ENCODE measurements around the gene ARAP3.

Gene ARAP3

DNA sequence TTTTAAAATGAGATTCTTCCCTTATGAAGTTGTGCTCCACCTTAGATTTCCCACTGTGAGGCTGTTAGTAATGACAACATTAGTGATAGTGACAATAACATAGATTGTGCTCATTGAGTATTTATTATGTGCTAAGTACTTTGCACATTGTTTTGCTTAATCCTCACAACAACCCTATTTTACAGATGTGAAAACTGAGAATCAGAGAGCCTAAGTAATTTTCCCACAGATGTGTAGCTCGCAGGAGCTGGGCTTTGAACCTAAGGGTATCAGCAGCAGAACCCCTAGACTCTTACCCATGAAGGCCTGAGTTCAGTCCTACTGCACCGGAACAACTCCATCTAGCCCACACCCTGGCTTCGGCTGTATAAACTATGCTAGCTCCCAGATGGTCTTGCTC, 15.6 kb upstream of the ARAP3 start:
- no peak for DNase-seq (ENCODE audit: low read depth)

DNA sequence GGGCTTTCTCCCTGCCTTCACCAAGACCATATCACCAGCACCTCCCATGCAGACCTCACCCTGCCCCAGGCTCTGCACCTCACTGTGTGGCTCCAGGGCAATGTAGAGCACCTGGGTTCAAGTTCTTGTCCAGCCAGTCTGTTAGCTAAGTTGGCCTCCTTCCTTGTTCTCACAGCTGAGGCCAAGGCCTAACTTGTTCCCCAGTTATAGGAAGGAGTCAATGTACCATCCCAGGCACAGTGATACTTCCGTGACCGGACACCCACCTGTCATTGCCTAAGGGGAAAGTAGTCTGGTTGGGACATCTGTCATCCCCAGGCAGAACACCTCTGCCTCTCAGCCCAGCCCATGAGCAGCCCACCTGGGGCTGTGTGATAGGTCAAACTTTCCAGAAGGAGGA, 14.4 kb upstream of the ARAP3 start:
- DNase-seq (ENCODE audit: low read depth): no peak

DNA sequence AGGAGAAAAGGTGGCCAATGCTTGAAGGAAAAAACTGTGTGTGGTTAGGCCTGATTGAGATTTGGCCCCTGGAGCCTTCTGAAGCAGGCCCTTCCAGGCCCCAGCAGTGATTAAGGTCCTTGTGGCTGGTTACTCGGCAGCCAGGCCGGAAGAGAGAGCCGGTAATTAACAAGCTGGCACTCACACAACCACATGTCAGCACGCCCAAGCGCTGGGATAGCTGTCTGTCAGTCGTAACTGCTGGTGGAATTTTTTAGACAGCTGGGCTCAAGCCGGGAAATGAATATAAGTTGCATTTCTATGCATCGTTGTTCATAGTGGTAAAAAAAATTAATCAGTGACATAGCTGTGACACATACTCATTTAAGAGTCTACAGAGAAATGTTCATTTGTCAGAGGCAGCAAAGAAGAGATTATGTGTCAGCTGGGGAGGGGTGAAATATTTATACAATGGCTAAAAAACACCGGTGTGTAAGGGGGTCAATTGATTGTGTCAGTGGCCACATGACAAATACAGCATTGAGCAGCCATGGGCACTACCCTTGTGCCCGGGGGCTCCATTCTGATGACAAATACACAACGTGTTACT, 13.7 kb upstream of the ARAP3 start:
- no peak for DNase-seq (ENCODE audit: low read depth)

DNA sequence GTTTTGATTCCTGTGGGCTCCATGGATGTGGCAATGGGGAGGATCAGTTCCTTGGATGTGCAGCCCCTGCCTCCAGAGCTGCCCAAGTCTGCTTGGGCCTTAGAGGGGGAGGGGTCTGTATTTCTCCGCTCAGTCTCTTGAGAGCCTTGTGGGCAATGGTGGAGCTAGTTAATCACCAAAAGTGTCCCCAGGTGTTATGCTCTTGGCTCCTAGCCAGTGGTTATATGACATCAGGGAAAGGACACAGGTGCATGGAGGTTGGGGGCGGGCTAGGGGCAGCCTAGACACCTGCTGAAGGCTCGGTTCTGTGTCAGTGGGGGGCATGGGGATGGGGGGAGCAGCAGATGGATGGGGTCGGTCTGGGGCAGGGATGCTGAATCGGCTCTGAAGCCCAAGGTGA, 12.4 kb upstream of the ARAP3 start:
- no peak for DNase-seq (ENCODE audit: low read depth)

DNA sequence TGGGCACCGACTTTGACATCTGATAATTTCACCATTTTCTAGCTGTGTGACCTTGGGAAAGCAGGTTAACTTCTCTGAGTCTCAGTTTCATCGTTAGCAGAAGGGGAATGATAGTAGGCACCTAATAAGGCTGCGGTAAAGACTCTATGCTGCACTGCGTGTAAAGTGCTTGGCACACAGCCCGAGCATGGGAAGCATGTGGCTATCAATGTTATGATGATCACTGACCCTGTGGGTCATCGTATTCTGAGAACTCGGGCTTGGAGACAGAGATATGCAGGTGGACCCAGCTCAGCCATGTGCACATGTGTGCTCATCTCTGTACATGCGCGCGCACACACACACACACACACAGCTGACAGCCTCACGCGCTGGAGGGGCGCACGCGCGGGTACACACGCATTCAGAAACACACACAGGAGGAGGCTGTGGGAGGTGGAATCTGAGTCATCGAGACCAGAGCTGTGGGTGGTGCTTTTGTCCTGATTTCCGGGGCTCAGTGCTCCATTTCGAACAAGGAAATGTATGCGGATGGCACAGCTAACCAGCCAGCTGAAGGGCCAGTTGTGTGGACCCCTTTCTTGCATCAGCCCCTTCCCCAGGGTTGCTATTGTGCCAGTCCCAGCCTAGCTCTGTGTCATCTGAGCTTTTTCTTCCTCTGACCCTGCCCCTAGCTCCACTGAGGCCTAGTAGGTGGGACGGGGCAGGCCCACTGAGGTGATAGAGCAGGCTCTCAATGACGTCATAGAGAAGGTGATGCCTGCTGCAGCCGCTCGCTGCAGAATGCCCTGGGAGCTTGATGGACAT, 11.1 kb upstream of the ARAP3 start:
- DNase-seq (ENCODE audit: low read depth): no peak

DNA sequence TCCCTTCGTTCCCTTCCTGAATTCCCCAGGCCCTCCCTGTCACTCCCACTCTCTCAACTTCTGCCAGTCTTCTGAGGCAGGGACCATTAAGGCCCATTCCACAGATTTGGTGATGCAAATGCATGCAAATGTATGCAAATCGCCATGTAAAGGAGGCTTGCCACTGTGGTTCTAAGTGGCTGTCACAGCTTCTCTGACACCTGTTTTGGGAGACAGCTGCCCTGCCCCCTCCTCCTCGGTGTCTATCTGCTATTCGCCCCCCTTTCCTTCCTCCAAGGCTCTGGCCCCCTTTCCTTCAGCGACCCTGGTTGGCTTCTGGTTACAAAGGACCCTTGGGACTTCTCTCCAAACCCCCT, 10.5 kb upstream of the ARAP3 start:
- no peak for DNase-seq (ENCODE audit: low read depth)

DNA sequence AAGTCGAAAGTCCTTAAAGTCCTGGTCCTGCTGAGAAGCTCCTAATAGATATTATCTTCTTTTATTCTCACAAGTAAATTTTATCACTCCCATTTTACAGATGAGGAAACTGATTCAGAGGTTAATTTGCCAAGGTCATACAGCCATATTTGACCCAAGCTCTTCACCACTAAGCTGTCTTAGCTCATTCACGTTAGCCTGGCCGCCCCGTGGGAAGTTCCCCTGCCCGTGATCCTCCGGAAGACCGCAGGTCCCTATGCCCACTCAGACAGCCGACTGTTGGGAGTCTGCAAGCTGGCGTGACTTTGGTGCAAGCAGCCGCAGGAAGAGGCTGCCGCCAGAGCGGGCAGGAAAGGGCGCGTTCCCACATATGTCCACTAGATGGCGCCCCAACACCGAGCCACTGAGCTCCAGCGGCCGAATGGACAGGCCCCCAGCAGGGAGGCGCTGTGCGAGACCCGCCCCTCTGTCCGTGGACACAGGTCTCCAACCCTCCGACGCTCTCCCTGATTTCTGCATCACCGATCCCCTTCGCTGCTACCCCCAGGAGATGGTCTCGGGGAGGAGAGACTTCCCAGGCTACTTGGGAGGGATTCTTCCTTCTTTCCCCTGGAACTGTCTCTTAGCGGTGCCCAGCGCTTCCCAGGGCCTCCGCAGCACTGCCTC, 10.0 kb upstream of the ARAP3 start:
- no peak for DNase-seq (ENCODE audit: low read depth)

DNA sequence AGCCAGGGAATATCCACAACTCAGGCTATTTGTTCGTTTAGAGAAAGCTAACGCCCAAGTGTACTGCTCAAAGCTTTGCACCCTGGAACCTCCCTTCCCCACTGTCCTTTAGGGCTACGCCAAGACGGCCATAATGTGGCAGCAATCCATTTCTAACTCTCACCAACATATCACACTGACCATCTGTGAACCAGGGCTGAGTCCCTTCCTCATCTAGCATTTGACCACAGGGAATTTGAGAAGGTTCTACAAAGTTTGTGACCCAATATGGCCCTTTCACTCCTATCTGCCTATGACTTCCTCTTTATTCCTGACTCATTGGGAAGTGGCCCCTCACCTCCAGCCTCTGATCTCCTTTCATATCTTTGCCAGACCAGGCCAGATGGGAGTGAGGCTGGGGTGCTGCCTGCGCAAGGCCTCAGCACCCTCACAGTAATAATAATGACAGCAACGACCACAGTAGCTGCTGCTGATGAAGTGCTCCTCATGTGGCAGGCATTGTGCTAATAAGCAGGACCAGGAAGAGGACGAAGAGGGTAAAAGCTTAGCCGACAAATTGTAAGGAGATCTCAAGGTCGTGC, 9.3 kb upstream of the ARAP3 start:
- no peak for DNase-seq (ENCODE audit: low read depth)

DNA sequence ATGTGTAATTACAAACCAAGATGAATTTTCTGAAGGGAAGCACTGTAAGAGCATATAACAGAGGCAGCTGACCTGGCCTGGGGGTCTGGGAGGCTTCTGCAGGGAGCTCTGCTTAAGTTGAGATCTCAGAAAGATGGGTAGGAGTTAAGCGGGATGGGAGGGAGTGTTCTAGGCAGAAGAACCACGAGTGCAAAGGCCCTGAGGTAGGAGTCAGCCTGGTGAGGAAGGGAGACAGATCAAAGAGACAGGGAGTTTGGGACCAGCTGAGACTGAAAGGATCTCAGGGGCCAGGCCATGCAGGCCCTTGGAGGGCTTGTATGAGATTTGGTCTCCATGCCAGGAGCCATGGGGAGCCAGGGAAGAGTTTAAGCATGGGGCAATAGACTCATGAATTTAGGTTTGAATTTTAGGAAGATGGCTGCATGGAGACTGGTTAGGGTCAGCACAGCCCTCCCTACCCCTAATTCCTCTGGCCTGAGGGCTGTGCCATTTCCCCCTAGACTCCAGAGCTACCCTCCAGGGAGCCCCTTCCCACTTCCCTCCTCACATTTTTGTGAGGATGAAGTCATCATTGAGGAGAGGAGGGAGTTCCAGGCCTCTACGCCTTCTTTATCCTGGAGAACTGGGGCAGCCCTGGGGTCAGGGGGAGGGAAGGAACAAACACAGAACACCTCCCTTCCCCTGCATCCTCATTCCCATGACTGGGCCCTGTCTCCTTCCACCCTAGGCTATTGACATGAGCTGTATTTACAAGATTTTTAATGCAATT, 4.8 kb upstream of the ARAP3 start:
- no peak for DNase-seq (ENCODE audit: low read depth)

DNA sequence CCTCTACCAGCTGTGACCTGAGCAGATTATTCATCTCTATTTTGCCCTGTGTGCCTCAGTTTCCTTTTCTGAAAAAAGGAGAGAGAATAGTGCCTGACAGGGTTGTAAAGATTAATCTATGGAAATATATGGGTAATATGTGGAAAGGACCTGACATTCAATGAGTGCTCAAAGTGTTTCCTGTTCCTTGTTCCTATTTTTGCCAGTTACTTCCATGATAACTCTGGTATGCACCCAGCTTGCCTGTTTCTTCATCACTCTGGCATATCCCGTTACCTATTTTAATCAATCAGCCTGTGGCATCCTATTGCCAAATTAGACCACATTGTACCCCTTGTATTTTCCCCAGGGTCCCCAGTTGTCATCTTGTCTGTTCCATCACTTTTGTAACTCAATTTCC, 3.6 kb upstream of the ARAP3 start:
- no peak for DNase-seq (ENCODE audit: low read depth)

DNA sequence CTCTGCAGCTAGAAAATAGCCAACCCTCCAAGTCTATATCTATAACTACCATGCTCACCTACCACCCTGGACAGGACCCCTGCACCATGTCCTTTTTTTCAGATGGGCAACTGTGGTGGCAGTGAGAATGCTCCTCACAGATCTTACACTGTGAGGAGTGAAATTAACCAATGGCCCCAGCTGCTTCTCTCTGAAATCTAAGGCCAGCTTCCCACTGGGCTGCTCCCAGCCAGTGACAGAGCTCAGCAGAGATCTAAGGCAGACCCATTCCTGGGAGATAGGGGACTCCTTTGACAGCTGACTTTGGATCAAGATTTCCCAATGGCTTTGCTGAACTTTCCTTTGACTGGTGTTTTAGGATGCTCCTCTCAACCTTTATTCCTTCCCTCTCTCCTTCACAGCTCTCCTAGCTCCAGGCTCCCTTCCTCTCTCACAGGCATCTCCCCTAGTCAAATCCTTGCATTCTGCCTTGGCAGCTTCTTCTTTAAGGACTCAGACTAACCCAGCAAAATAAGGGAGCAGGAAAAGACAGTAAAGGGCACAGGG, 1.6 kb upstream of the ARAP3 start:
- DNase-seq (ENCODE audit: low read depth): no peak

DNA sequence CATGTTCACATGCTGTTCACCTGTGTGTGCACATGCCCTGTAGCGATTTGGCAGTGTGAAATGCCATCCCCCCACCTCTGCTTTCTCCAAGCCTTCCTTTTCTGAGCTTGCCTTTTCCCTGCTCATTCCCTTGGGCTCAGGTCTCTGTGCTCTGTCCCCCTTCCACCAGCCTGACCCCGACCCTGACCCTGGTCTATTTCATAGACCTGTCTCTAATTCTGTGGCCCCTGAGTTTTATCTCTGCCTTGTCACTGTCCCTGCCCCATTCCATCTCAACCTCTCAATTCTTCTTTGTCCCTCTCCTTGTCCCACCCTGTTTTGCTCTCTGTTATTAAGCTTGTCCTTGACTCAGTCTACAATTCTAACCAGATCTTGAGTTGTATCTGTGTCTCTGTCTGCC, 735 bp downstream of the ARAP3 start:
- no peak for DNase-seq (ENCODE audit: low read depth)

DNA sequence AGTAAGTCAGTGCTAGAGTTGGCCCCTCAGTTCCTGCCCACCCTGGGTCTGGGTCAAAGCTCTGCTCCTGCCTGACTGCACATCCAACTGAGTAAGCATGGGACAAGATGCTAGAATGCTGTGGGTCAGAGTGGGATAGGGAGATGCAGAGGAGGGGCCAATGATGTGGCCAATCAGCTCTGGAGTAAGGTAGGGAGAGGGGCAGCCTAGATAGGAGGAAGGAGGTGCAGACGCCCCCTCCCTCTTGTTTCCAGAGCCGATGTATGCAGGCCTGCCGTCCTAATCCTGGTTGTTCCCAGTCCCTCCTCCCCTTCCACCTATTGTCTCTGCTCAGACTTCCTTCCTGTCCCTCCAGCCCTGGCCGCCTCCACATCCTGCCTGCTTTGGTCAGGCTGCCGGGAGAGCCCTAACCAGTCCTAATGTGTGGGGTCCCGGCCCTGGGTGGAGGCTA, 1.3 kb downstream of the ARAP3 start:
- no peak for DNase-seq (ENCODE audit: low read depth)

DNA sequence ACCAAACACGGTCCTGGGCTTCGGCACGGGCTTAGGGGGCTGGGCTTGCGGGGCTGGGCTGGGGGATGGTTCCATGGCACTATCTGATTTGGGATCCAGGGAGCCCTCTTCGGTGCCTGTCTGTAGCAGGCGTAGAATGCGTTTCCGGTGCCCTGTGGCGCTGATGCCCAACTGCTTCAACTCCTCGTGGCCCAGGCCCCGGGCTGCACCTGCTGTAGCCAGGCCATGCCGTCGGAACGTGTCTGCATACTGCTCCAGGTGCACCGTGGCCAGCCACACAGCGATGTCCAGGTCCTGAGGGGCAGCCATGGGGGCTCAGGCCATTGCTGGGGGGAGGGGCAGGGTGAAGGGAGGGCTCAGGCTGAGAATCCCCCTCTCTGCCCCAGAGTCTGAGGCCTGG, 1.9 kb downstream of the ARAP3 start:
- no peak for DNase-seq (ENCODE audit: low read depth)

DNA sequence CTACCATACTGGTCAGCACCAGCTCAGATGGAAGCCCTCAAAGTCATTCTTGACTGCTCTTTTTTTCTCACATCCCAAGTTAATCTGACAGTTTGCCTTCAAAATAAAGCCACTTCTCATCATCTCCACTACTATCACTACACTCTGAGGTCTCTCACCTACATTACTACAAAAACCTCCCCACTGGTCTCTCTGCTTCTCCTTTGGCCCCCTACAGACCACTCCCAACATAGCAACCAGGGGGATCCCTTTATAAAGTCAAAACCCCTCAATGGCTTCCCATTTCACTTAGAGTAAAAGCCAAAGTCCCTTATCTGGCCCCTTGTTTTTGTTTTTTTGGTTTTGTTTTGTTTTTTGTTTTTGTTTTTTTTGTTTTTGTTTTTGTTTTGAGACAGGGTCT, 4.6 kb downstream of the ARAP3 start:
- DNase-seq (ENCODE audit: low read depth): no peak

DNA sequence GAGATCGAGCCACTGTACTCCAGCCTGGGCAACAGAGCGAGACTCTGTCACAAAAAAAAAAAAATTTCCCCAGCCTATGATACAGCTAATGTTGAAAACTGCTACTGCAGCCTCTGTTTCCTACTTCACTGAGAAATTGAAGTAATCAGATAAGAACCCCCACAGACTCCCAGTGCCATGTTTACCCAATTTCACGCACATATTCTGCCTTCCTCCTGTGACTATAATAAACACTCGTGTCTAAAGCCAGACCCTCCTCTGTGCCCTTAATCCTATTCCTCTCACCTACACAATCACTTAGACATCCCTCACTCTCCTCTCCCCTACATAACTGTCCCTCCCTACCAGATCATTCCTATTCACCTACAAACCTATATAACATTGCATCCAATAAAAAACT, 6.4 kb downstream of the ARAP3 start:
- no peak for DNase-seq (ENCODE audit: low read depth)

DNA sequence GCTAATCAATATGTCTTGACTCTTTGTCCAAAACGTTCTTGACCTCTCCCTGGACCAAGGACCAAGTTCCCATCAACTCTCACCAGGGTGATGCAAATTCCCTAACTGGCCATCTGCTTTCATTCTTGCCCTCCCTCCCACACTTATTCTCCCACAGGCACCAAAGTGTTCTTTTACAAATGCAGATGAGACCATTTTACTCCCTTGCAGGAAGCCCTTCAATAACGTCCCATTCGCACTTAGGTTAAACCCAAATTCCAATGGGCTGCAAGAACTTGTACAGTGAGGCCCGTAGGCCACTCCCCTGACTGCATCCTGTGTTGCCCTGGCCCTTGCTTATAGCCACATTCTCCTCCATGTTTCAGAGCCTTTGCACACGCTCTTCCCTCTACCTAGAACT, 7.3 kb downstream of the ARAP3 start:
- no peak for DNase-seq (ENCODE audit: low read depth)

DNA sequence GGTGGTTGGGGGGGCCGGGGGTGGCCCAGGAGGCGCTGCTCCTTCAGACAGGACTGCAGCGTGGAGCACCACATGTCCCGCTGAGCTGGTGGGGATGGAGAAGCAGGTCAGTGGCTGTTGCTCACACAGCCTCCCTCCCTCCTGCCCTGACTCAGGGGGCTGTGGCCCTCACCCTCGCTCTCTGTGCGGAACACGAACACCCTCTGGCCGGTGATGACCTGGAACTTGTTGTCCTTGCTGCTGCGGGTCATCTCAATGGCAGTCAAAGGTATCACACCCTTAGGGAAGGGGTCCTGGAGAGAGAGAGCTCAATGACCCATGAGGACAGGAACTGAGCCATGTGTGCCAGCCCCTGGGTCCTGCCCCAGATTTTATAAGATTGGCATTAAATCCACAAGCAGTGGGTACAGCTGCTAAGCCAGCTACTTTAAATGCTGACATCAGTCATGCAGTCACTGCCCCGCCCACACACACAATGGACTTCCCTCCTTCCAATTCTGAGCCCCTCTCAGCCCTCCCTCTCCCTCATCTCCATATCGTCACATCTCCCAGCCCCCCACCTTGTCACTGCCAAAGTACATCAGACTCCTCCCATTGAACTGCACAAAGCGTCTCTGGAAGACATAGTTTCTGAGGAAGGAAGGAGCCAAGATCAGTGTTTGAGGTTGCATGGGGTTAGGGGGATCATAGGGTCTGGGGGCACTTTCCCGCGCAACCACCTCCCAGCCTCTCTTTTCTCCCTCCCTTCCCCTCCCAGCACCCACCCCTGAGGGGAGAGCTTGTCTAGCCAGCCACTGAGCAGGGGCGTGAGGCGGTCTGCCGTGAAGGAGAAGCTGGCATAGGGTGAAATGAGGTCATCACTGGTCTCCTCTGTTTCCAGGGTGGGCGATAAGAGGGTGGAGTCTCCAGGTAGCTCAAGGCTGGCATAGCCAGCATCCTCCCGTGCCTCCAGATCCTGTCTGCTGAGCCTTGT, 8.9 kb downstream of the ARAP3 start:
- DNase-seq (ENCODE audit: low read depth): no peak

DNA sequence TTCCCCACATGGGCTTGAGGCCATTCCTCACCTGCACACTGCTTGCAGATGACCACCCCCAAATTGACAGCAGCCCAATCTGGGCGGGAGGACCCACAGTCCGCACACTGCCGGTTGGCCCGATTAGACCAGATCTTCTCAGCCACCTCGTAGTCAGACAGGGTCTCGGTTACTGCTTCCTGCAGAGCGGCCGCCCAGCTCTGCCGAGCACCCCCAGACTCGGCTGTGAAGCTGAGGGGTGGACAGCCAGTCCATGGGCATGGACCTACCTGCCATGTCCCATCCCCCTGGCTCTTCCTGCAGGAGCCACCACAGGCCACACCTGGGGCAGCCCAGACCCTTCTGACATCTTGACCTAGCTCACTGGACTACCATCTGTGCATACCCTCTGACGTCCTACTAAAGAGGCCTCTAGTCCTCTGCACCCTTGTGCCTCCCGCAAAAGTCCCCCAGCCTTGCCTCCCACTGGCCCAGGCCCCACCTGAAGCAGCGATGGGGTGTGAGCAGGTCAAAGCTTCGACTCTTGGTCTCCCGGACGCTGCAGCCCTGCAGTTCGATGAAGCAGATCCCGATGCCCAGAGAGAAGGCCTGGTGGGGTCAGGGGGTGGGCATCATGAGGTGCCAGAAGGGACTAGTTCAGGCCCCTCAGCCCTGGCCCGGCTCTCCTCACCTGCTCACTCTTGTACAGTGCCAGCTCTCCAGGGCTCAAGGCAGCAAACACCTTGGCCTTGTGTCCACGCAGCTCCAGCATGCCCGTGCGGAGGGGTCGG, 9.8 kb downstream of the ARAP3 start:
- DNase-seq (ENCODE audit: low read depth): no peak

DNA sequence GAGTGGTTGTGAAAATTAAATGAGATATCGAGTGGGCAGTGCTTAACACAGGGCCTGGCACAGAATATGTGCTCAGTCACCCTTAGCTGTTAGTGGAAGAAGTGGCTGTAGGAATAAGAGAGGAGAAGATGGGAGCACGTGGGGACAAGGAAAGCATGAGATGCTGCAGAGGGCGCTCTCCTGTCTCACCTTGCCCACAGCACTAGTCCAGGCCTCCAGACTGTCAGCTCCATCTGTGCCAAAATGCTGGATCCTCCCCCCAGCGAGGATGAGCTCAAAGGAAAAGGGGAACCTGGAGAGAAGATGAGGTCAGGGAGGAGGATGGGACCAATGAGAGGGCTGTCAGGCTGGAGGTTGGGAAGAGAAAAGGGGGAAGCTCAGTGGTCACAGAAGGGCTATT, 12.5 kb downstream of the ARAP3 start:
- no peak for DNase-seq (ENCODE audit: low read depth)

All from GM04503 (cell line).